Natural killer cell (primary cell): ENCODE measurements around the gene TBL1X. TPM values are rescaled to one million over a fixed set of nuclear protein-coding genes. Genes with fewer than 3 reads are reported as not detected.

Source experiments
- ATAC-seq, 3 donors: fragments of 150-1000 bp in 2 of 3; fragments of 200-7000 bp in 1 of 3; cut with Tn5 transposase; 1 replicate in 1 of 3; 2 replicates in 2 of 3; pipeline ENCODE4 v1.10.0; 2021; ENCODE audit warnings: mild to moderate bottlenecking in 2 of 3, moderate library complexity in 2 of 3
- DNase-seq, 2 donors: peaks; one replicate each; pipeline versions ENCODE4 v3.0.0 to v3.0.0-alpha.2; 2013 to 2021; ENCODE audit warnings: mixed read lengths in 1 of 2
- H3K27ac ChIP-seq: one replicate; pipeline ENCODE4 v1.5.1; 2013; ENCODE audit warnings: mild to moderate bottlenecking, low read length
- H3K27me3 ChIP-seq: one replicate; pipeline ENCODE4 v1.6.1; 2013; ENCODE audit warnings: low read length; ENCODE audit not compliant: control insufficient read depth, insufficient read depth
- H3K36me3 ChIP-seq: one replicate; pipeline ENCODE4 v1.6.1; 2013; ENCODE audit warnings: low read length; ENCODE audit not compliant: control insufficient read depth, insufficient read depth
- H3K4me1 ChIP-seq: one replicate; pipeline ENCODE4 v1.6.1; 2013; ENCODE audit warnings: low read length; ENCODE audit not compliant: control insufficient read depth, insufficient read depth
- H3K4me3 ChIP-seq: one replicate; pipeline ENCODE4 v1.5.1; 2013; ENCODE audit warnings: low read length
- H3K9me3 ChIP-seq: one replicate; pipeline ENCODE4 v1.6.1; 2013; ENCODE audit warnings: low read length; ENCODE audit not compliant: control insufficient read depth, insufficient read depth
- H3K27ac Mint-ChIP-seq, 2 donors: one replicate each; pipeline ENCODE4 v1.8.0; 2022; ENCODE audit warnings: mild to moderate bottlenecking in 2 of 2, mixed read lengths in 2 of 2, moderate library complexity in 1 of 2
- H3K27me3 Mint-ChIP-seq, 2 donors: one replicate each; pipeline ENCODE4 v1.8.0; 2022; ENCODE audit warnings: low read depth in 2 of 2, mixed read lengths in 2 of 2
- H3K36me3 Mint-ChIP-seq: one replicate; pipeline ENCODE4 v1.8.0; 2022; ENCODE audit warnings: mixed read lengths
- H3K4me1 Mint-ChIP-seq, 2 donors: one replicate each; pipeline ENCODE4 v1.8.0; 2022; ENCODE audit warnings: mixed read lengths in 2 of 2
- H3K4me3 Mint-ChIP-seq: one replicate; pipeline ENCODE4 v1.8.0; 2022; ENCODE audit warnings: mild to moderate bottlenecking, moderate library complexity, mixed read lengths
- H3K9me3 Mint-ChIP-seq, 2 donors: one replicate each; pipeline ENCODE4 v1.8.0; 2022; ENCODE audit warnings: mixed read lengths in 2 of 2
- CTCF ChIP-seq: fragments of 200-600 bp; IDR thresholded peaks from one replicate; pipeline ENCODE4 v1.8.0; 2022; ENCODE audit warnings: antibody characterized with exemption
- WGBS: methylation state at CpG from one replicate; pipeline ENCODE4 v1.1.7; 2013; ENCODE audit warnings: missing lambda C conversion rate; ENCODE audit not compliant: insufficient coverage; 5-methylcytosine and 5-hydroxymethylcytosine counted together
- intact Hi-C: fragments of 100-400 bp; cut with micrococcal nuclease; formaldehyde crosslinking; loops from one replicate; pipeline ENCODE4 v1.14.2; 2022
- total RNA-seq, 4 donors: library from RNA; stranded (reverse); fragments of 120-200 nt in 1 of 4; gene quantifications; one replicate each; pipeline versions ENCODE4 v1.2.3 to v1.2.4, GENCODE V29; 2013 to 2022

Gene TBL1X
- total RNA-seq, 3 donors from 2014 or later (not counting 1 experiment from before 2014, with no cell fraction given), result 21.9 to 43.8 (median 32.7) TPM

GRCh38 chrX:9770319-9770718 lies 305.5 kb downstream of the TBL1X start:
- Histone ChIP-seq H3K4me1 (peaks cover 6% of the 10 kb centered on the region), H3K27ac (no peak overlapping the region), H3K4me3 (no peak overlapping the region), H3K9me3 (no peaks in the 10 kb centered on the region), H3K27me3 (peaks cover 3% of the 10 kb centered on the region), H3K36me3 (no peaks in the 10 kb centered on the region)
- Mint-ChIP-seq H3K27ac (no peak overlapping the region), H3K4me3 (no peak overlapping the region), H3K9me3 (peaks cover 0 to 3% of the 10 kb centered on the region in 2 donors), H3K36me3 (no peaks in the 10 kb centered on the region), H3K4me1 (no peaks in the 10 kb centered on the region), H3K27me3 (peaks cover 7 to 17% of the 10 kb centered on the region in 2 donors)
- intact Hi-C loops, result no loop called here
- DNase-seq (no peak), ATAC-seq (no peak)
- WGBS, result 45% methylated on average over 1 of the region's 1 CpG
- no peak for TF ChIP-seq CTCF

GRCh38 chrX:9772943-9773342 lies 308.1 kb downstream of the TBL1X start:
- no peak for ATAC-seq
- no peak overlapping the region for H3K27ac Mint-ChIP-seq
- no peaks in the 10 kb centered on the region for H3K9me3 ChIP-seq
- no peaks in the 10 kb centered on the region for H3K36me3 ChIP-seq
- no peak for DNase-seq
- TF ChIP-seq CTCF, result no peak
- WGBS, result 82% methylated on average over 5 of the region's 6 CpGs
- H3K36me3 Mint-ChIP-seq, result no peaks in the 10 kb centered on the region
- H3K27ac ChIP-seq, result no peak overlapping the region
- peaks cover 7 to 16% of the 10 kb centered on the region in 2 donors for H3K27me3 Mint-ChIP-seq
- peaks cover 0 to 3% of the 10 kb centered on the region in 2 donors for H3K9me3 Mint-ChIP-seq
- peaks cover 3% of the 10 kb centered on the region for H3K27me3 ChIP-seq
- no peak overlapping the region for H3K4me3 ChIP-seq
- intact Hi-C loops, result no loop called here
- H3K4me1 Mint-ChIP-seq, result no peaks in the 10 kb centered on the region
- no peak overlapping the region for H3K4me3 Mint-ChIP-seq
- H3K4me1 ChIP-seq, result peaks cover 16% of the 10 kb centered on the region

- H3K27me3 ChIP-seq, result peaks cover 3% of the 10 kb centered on the region
- no peak overlapping the region for H3K27ac ChIP-seq
- 3% methylated on average over 8 of the region's 8 CpGs for WGBS
- H3K4me1 ChIP-seq, result peaks cover 16% of the 10 kb centered on the region
- intact Hi-C loops, result no loop called here
- Mint-ChIP-seq H3K9me3 (no peaks in the 10 kb centered on the region), H3K4me1 (no peaks in the 10 kb centered on the region), H3K27ac (no peak overlapping the region), H3K36me3 (no peaks in the 10 kb centered on the region), H3K4me3 (no peak overlapping the region), H3K27me3 (peaks cover 5 to 13% of the 10 kb centered on the region in 2 donors)
- ATAC-seq (peak in 1 of 3 donors; percentile 51), DNase-seq (no peak)
- H3K9me3 ChIP-seq, result no peaks in the 10 kb centered on the region
- H3K36me3 ChIP-seq, result no peaks in the 10 kb centered on the region
- H3K4me3 ChIP-seq, result no peak overlapping the region
- no peak for TF ChIP-seq CTCF
Observed at GRCh38 chrX:9775930-9776329, 311.1 kb downstream of the TBL1X start.

- WGBS, result 81% methylated on average over 4 of the region's 7 CpGs
- no peaks in the 10 kb centered on the region for H3K9me3 Mint-ChIP-seq
Observed at GRCh38 chrX:9781941-9782340, 317.1 kb downstream of the TBL1X start.

More at GRCh38 chrX:9781941-9782340, 317.1 kb downstream of the TBL1X start:
- DNase-seq (no peak), ATAC-seq (no peak)
- Histone ChIP-seq H3K4me1 (no peaks in the 10 kb centered on the region), H3K27ac (no peak overlapping the region), H3K4me3 (no peak overlapping the region), H3K27me3 (no peaks in the 10 kb centered on the region), H3K9me3 (no peaks in the 10 kb centered on the region), H3K36me3 (no peaks in the 10 kb centered on the region)
- Mint-ChIP-seq H3K4me1 (no peaks in the 10 kb centered on the region), H3K27ac (no peak overlapping the region), H3K4me3 (no peak overlapping the region), H3K27me3 (peaks cover 5 to 9% of the 10 kb centered on the region in 2 donors), H3K36me3 (no peaks in the 10 kb centered on the region)
- intact Hi-C loops, result no loop called here
- no peak for TF ChIP-seq CTCF
